Vagina (tissue), 2 donors: ENCODE results near the gene ELK3. TPM values are rescaled to one million over a fixed set of nuclear protein-coding genes. Genes with fewer than 3 reads are reported as not detected.

Experiments used
- DNase-seq, 2 donors: peaks; one replicate each; pipeline ENCODE4 v3.0.0-alpha.2; 2017; ENCODE audit errors: extremely low spot score in 2 of 2
- H3K27ac ChIP-seq: fragments of 200-600 bp; sonication (generic); one replicate; pipeline ENCODE4 v1.5.1; 2019
- H3K27me3 ChIP-seq: fragments of 200-600 bp; sonication (generic); one replicate; pipeline ENCODE4 v1.5.1; 2019
- H3K36me3 ChIP-seq, 2 donors: fragments of 200-600 bp; sonication (generic); one replicate each; pipeline ENCODE4 v1.5.1; 2017 to 2019
- H3K4me1 ChIP-seq: fragments of 200-600 bp; sonication (generic); one replicate; pipeline ENCODE4 v1.5.1; 2019
- H3K4me3 ChIP-seq, 2 donors: fragments of 200-600 bp; sonication (generic); 1 replicate in 1 of 2; 2 replicates in 1 of 2; pipeline ENCODE4 v1.5.1; 2016 to 2019
- H3K9me3 ChIP-seq: fragments of 200-600 bp; sonication (generic); one replicate; pipeline ENCODE4 v1.5.1; 2019
- POLR2A ChIP-seq, 2 donors: fragments of 450-650 bp; IDR thresholded peaks; one replicate each; pipeline ENCODE4 v1.6.1; 2017; ENCODE audit warnings: antibody characterized with exemption in 2 of 2, mild to moderate bottlenecking in 2 of 2, moderate library complexity in 2 of 2
- POLR2AphosphoS5 ChIP-seq, 2 donors: sonication (generic); formaldehyde crosslinking; IDR thresholded peaks; one replicate each; pipeline ENCODE4 v1.9.0; 2017; ENCODE audit warnings: antibody characterized with exemption in 2 of 2, mild to moderate bottlenecking in 2 of 2, low read depth in 1 of 2; ENCODE audit not compliant: insufficient read depth in 1 of 2
- intact Hi-C: fragments of 100-400 bp; cut with DNase I; formaldehyde crosslinking; loops from one replicate; pipeline ENCODE4 v1.15.1; 2023
- total RNA-seq: library from RNA; depleted of rRNA; stranded (reverse); fragments of >200 nt; gene quantifications from one replicate; pipeline ENCODE4 v1.2.3, GENCODE V29; 2016
- TF ChIP-seq, protein P1 (sequence below), 3 experiments: fragments of 450-650 bp in 2 of 3; fragments of 200-600 bp in 1 of 3; sonication (generic) in 1 of 3; IDR thresholded peaks; one replicate each; pipeline ENCODE4 v1.5.1; 2017 to 2019; ENCODE audit warnings: antibody characterized with exemption in 3 of 3, mild to moderate bottlenecking in 2 of 3, moderate library complexity in 2 of 3

The ELK3 gene
- total RNA-seq, 1 donor from 2014 or later: 39.5 TPM

- Histone ChIP-seq H3K4me1 (no peaks in the 10 kb centered on the region), H3K27ac (no peak overlapping the region), H3K9me3 (no peaks in the 10 kb centered on the region), H3K27me3 (no peaks in the 10 kb centered on the region), H3K36me3 (peaks cover 0 to 20% of the 10 kb centered on the region in 2 donors), H3K4me3 (no peak overlapping the region)
- TF ChIP-seq, protein P1, sequence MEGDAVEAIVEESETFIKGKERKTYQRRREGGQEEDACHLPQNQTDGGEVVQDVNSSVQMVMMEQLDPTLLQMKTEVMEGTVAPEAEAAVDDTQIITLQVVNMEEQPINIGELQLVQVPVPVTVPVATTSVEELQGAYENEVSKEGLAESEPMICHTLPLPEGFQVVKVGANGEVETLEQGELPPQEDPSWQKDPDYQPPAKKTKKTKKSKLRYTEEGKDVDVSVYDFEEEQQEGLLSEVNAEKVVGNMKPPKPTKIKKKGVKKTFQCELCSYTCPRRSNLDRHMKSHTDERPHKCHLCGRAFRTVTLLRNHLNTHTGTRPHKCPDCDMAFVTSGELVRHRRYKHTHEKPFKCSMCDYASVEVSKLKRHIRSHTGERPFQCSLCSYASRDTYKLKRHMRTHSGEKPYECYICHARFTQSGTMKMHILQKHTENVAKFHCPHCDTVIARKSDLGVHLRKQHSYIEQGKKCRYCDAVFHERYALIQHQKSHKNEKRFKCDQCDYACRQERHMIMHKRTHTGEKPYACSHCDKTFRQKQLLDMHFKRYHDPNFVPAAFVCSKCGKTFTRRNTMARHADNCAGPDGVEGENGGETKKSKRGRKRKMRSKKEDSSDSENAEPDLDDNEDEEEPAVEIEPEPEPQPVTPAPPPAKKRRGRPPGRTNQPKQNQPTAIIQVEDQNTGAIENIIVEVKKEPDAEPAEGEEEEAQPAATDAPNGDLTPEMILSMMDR (IDR thresholded peaks at IDR 0.05): no peak
- TF ChIP-seq POLR2AphosphoS5 (IDR thresholded peaks at IDR 0.05; ENCODE audit: insufficient read depth in 1 of 2, low read depth in 1 of 2) (no peak), POLR2A (IDR thresholded peaks at IDR 0.05) (no peak)
- intact Hi-C loops: no loop called here
- no peak for DNase-seq
These were observed 80.2 kb downstream of the ELK3 start for GRCh38 chr12:96274331-96274730.

GRCh38 chr12:96285158-96285557, 91.0 kb downstream of the ELK3 start:
- TF ChIP-seq, protein P1 (IDR thresholded peaks at IDR 0.05): no peak
- TF ChIP-seq POLR2A (IDR thresholded peaks at IDR 0.05) (no peak), POLR2AphosphoS5 (IDR thresholded peaks at IDR 0.05; ENCODE audit: insufficient read depth in 1 of 2, low read depth in 1 of 2) (no peak)
- Histone ChIP-seq H3K4me1 (no peaks in the 10 kb centered on the region), H3K4me3 (no peak overlapping the region), H3K27me3 (no peaks in the 10 kb centered on the region), H3K9me3 (no peaks in the 10 kb centered on the region), H3K36me3 (peaks cover 0 to 69% of the 10 kb centered on the region in 2 donors), H3K27ac (no peak overlapping the region)
- intact Hi-C loops: no loop called here
- no peak for DNase-seq

GRCh38 chr12:96289067-96289466, 94.9 kb downstream of the ELK3 start:
- no peak overlapping the region for H3K4me3 ChIP-seq
- peaks cover 0 to 47% of the 10 kb centered on the region in 2 donors for H3K36me3 ChIP-seq
- no peak for TF ChIP-seq POLR2AphosphoS5 (IDR thresholded peaks at IDR 0.05; ENCODE audit: insufficient read depth in 1 of 2, low read depth in 1 of 2)
- TF ChIP-seq POLR2A (IDR thresholded peaks at IDR 0.05): no peak
- TF ChIP-seq, protein P1 (IDR thresholded peaks at IDR 0.05): no peak
- H3K4me1 ChIP-seq: no peaks in the 10 kb centered on the region
- H3K9me3 ChIP-seq: no peaks in the 10 kb centered on the region
- H3K27ac ChIP-seq: no peak overlapping the region
- intact Hi-C loops: no loop called here
- no peak for DNase-seq
- no peaks in the 10 kb centered on the region for H3K27me3 ChIP-seq

GRCh38 chr12:96293093-96293492, 98.9 kb downstream of the ELK3 start:
- no peaks in the 10 kb centered on the region for H3K27me3 ChIP-seq
- no peak for DNase-seq
- intact Hi-C loops: no loop called here
- H3K4me3 ChIP-seq: no peak overlapping the region
- no peak overlapping the region for H3K27ac ChIP-seq
- H3K36me3 ChIP-seq: peaks cover 0 to 18% of the 10 kb centered on the region in 2 donors
- H3K4me1 ChIP-seq: no peaks in the 10 kb centered on the region
- TF ChIP-seq, protein P1 (IDR thresholded peaks at IDR 0.05): no peak
- TF ChIP-seq POLR2A (IDR thresholded peaks at IDR 0.05): no peak
- TF ChIP-seq POLR2AphosphoS5 (IDR thresholded peaks at IDR 0.05; ENCODE audit: insufficient read depth in 1 of 2, low read depth in 1 of 2): no peak
- no peaks in the 10 kb centered on the region for H3K9me3 ChIP-seq

DNA sequence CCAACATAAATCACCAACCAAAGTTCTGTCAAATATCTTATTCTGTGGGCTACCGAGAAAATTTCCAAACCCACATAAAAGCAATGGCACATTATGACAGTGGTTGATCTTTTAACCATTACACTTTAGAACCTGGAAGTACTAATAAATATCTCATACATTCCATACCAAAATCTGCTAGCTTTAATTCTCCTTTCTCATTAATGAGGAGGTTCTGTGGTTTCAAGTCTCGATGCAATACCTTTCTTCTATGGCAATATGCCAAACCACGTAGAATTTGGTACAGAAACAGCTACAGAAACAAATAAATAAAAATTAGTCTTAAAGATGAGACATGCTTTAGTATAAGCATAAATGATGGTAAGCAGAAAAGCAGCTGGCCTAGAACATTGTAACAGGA, 100.7 kb downstream of the ELK3 start:
- Histone ChIP-seq H3K9me3 (no peaks in the 10 kb centered on the region), H3K27me3 (no peaks in the 10 kb centered on the region), H3K27ac (no peak overlapping the region), H3K4me1 (no peaks in the 10 kb centered on the region), H3K36me3 (peaks cover 0 to 6% of the 10 kb centered on the region in 2 donors), H3K4me3 (no peak overlapping the region)
- DNase-seq: no peak
- intact Hi-C loops: no loop called here
- TF ChIP-seq POLR2A (IDR thresholded peaks at IDR 0.05) (no peak), POLR2AphosphoS5 (IDR thresholded peaks at IDR 0.05; ENCODE audit: insufficient read depth in 1 of 2, low read depth in 1 of 2) (no peak)
- TF ChIP-seq, protein P1 (IDR thresholded peaks at IDR 0.05): no peak
